ENCODE results near the gene CDCA4.

The CDCA4 gene

GRCh38 chr14:105015242-105015641 lies 5.6 kb downstream of the CDCA4 start:
- H3K27me3 Mint-ChIP-seq: no peaks in the 10 kb centered on the region
- no peaks in the 10 kb centered on the region for H3K9me3 Mint-ChIP-seq
- H3K27ac Mint-ChIP-seq: peak overlapping the region in 1 of 2 donors; percentile 51
- no peak for ATAC-seq
- H3K4me1 Mint-ChIP-seq: peaks cover 74% of the 10 kb centered on the region
- no peak overlapping the region for H3K4me3 Mint-ChIP-seq
- DNase-seq: no peak

DNA sequence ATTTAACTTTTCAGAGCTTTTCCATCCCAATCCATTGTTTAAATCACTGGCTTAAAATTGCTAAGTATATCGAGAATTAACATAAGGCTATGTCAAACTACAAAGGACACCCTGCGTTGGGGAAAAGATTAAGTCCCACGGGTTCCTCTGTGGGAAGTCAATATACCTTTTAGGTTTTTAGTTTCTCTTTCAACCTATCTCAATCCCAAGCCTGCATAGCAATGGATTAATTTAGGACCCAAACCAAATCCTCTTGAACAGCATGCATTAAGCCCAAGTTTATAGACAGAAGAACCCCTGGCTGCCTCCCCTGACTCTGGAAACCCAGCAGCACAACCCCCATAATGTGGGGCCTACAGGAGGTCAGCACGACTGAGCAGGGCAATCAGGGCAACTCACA lies 6.3 kb downstream of the CDCA4 start:
- DNase-seq (no peak), ATAC-seq (no peak)
- peak overlapping the region in 1 of 2 donors; percentile 46 for H3K27ac Mint-ChIP-seq
- no peak overlapping the region for H3K4me3 Mint-ChIP-seq
- H3K4me1 Mint-ChIP-seq: peaks cover 68% of the 10 kb centered on the region
- no peaks in the 10 kb centered on the region for H3K27me3 Mint-ChIP-seq
- H3K9me3 Mint-ChIP-seq: no peaks in the 10 kb centered on the region

- H3K27ac Mint-ChIP-seq: peak overlapping the region in 1 of 2 donors; percentile 71
- H3K4me3 Mint-ChIP-seq: no peak overlapping the region
- H3K4me1 Mint-ChIP-seq: peaks cover 62% of the 10 kb centered on the region
- H3K9me3 Mint-ChIP-seq: no peaks in the 10 kb centered on the region
- no peaks in the 10 kb centered on the region for H3K27me3 Mint-ChIP-seq
- ATAC-seq (no peak), DNase-seq (no peak)
These were observed 6.9 kb downstream of the CDCA4 start for GRCh38 chr14:105014032-105014431.

- Mint-ChIP-seq H3K4me3 (no peak overlapping the region), H3K27ac (no peak overlapping the region), H3K27me3 (no peaks in the 10 kb centered on the region), H3K4me1 (peaks cover 55% of the 10 kb centered on the region), H3K9me3 (no peaks in the 10 kb centered on the region)
- ATAC-seq: no peak
- DNase-seq: no peak
These were observed 7.6 kb downstream of the CDCA4 start for GRCh38 chr14:105013150-105013785.

DNA sequence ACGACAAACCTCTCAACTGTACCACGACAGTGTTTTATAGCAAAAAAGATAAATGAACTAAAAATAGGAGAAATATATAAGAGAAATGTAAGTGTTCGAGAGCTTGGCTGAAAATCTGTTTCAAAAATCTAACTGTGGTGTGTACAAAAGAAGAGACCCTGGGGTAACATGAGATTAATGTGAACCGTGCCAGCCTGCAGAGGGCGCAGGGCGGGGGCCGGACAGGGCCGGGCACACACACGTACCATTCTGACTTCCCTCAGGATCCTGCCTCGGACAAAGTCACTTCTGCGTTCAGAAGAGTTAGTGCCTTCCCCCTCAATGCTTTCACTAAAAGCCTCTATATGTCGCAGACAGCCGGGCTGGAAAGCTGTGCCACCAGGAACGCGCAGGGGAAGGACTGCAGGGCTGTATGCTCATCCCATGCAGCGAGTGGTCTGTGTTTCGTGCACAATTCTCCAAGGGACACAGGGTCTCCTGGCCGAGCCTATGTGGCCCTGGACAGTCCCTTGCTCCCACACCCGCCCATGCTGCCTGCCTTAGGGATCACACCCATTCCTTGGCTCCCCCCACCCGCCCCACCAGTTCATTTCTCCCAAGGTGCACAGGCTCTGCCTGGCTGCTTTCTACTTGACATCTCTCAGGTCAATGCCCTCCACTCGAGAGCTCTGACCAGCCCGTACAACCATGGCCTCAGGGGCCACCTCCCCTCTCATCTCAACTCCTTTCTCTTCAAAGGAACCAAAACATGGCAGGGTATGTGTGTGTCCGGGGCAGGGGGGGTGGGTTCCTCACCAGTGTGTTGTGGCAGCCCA lies 8.5 kb downstream of the CDCA4 start:
- ATAC-seq: no peak
- H3K27me3 Mint-ChIP-seq: no peaks in the 10 kb centered on the region
- no peak overlapping the region for H3K4me3 Mint-ChIP-seq
- H3K27ac Mint-ChIP-seq: no peak overlapping the region
- H3K9me3 Mint-ChIP-seq: no peaks in the 10 kb centered on the region
- peaks cover 46% of the 10 kb centered on the region for H3K4me1 Mint-ChIP-seq
- DNase-seq: no peak

DNA sequence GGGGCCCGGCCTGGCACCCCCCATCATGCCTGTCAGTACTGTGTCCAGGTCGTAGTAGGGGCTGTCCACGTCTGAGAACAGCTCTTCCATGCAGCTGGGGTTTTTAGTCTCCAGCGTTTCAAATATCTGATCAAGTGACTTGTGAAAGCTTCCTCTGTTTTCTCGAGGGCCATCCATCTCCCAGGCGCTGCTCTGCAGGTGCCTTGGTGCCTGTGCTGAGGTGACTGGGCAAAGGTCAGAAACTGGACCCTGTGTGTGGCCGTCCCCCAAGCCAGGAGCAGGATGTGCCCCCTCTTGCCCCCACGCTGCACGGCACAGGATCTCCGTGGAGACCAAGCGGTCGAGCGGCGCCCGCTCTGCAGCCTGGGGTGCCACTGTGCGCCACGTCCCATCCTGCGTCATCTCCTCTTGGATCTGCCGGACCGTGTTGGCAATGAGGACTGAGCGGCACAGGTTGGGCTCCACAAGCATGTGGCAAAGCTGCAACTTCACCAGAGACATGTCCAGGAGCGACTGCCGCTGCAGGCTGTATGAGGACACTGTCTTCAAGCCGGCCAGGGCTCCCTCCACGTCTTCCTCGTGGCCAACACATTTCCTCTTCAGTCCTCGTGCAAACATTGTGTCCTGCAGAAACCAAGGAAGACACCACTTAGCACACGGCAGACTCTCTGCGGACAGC lies 9.4 kb downstream of the CDCA4 start:
- H3K9me3 Mint-ChIP-seq: no peaks in the 10 kb centered on the region
- H3K4me1 Mint-ChIP-seq: peaks cover 36% of the 10 kb centered on the region
- no peaks in the 10 kb centered on the region for H3K27me3 Mint-ChIP-seq
- H3K27ac Mint-ChIP-seq: peak overlapping the region in 1 of 2 donors; percentile 48
- ATAC-seq (no peak), DNase-seq (no peak)
- H3K4me3 Mint-ChIP-seq: no peak overlapping the region

- Mint-ChIP-seq H3K4me3 (no peak overlapping the region), H3K4me1 (peaks cover 31% of the 10 kb centered on the region), H3K9me3 (no peaks in the 10 kb centered on the region), H3K27ac (no peak overlapping the region), H3K27me3 (no peaks in the 10 kb centered on the region)
- no peak for DNase-seq
- ATAC-seq: no peak
These were observed 10.0 kb downstream of the CDCA4 start for GRCh38 chr14:105010891-105011291.

DNA sequence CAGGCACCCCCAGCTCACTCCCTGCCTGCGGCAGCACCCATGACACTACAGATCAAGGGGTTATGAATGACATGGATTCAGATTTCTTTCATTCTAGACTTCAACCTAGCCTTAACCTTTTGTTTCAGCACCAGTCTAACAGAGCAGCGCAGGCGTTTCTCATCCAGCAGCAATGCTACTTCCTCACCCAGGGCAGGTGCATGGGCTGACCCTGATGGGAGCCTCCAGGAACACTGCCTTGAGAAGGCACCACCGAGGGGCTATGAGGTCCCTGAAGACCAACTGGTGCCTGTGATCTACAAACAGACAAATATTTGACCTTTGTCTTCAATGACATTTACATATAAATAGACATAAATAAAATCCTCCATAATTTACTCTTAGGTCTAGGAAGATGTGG lies 10.8 kb downstream of the CDCA4 start:
- Mint-ChIP-seq H3K4me3 (no peak overlapping the region), H3K27ac (no peak overlapping the region), H3K4me1 (peaks cover 27% of the 10 kb centered on the region), H3K9me3 (no peaks in the 10 kb centered on the region), H3K27me3 (no peaks in the 10 kb centered on the region)
- DNase-seq (no peak), ATAC-seq (no peak)

DNA sequence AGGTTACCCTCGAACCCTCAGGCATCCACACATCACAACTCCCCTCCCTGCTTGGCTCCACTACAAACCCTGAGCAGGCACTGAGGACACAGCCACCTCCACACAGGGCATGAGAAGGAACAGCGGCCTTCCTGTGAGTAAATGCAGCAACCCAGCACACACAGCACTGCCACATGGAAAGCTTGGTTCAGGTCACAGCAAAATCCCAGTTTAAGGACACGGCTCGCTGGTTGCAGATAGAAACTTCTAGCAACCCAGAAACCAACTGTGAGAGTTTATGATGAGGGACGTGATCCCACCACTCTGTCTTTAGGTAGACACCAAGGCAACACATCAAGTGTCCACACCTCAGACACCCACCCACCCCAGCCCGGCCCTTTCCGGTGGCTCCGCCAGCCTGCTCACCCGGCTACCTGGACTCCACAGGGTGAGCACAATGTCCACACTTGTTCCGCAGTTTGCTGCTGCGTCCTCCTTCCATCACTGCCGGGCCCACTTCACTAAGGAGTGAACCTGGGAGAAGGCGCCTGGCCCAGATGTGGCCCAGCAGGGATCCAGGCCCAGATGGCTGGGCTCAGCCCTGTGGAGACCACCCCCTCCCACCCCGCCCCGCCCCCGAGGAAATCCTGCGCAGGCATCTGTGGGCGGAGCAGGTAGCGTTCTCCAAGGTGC lies 13.2 kb downstream of the CDCA4 start:
- H3K27me3 Mint-ChIP-seq: no peaks in the 10 kb centered on the region
- DNase-seq (no peak), ATAC-seq (no peak)
- peaks cover 4% of the 10 kb centered on the region for H3K4me1 Mint-ChIP-seq
- no peak overlapping the region for H3K4me3 Mint-ChIP-seq
- H3K9me3 Mint-ChIP-seq: no peaks in the 10 kb centered on the region
- H3K27ac Mint-ChIP-seq: no peak overlapping the region

GRCh38 chr14:105006831-105007592 lies 13.9 kb downstream of the CDCA4 start:
- H3K27me3 Mint-ChIP-seq: no peaks in the 10 kb centered on the region
- no peak for DNase-seq
- peak; percentile 24 for ATAC-seq
- H3K9me3 Mint-ChIP-seq: no peaks in the 10 kb centered on the region
- H3K27ac Mint-ChIP-seq: no peak overlapping the region
- no peak overlapping the region for H3K4me3 Mint-ChIP-seq
- peaks cover 4% of the 10 kb centered on the region for H3K4me1 Mint-ChIP-seq

DNA sequence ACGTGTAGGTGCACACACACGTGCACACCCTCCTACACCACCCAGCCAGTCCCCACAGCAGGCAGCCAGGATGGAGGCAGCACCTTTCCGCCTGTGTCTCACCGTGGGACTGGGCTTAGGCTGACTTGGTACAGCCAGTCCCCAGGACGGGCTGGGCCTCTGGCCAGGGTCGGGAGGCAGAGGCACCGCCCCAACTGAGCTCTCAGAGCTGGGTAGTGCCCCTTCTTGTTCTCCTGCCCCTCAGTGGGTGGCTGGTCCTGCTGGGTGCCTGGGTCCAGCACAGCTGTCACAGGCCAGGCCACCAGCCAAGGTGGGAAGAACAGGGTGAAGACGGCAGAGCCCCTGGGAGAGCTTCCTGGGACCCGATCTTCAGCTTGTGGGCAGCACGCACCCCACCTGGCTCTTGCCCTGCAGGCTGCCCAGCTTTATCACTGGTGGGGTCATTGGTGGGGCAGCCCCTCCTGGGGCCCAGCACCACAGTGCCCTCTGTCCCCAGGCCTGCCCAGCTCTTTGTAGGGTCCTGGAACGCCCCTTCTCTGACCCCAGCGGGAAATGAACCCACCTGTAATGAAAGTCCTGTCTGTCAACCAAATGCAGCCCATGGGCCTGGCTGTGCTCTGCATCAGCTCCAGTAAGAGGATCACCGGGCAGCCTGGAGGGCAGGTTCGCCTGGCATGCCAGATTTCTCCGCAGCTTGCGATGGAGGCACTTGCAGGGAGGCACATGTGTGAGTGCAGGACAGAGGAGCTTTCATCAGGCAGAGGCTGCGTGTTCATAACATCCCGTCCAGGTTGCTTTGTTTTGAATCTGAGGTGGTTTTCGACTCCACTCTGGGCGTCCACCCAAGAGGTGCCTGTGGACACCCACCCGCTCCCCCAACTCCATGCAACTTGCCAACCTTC lies 14.7 kb downstream of the CDCA4 start:
- DNase-seq: no peak
- peak; percentile 58 for ATAC-seq
- Mint-ChIP-seq H3K27me3 (no peaks in the 10 kb centered on the region), H3K9me3 (no peaks in the 10 kb centered on the region), H3K4me3 (no peak overlapping the region), H3K27ac (peak overlapping the region in 1 of 2 donors; percentile 63), H3K4me1 (peaks cover 4% of the 10 kb centered on the region)

GRCh38 chr14:105005329-105005928 lies 15.5 kb downstream of the CDCA4 start:
- Mint-ChIP-seq H3K27me3 (no peaks in the 10 kb centered on the region), H3K9me3 (no peaks in the 10 kb centered on the region), H3K27ac (peak overlapping the region in 1 of 2 donors; percentile 63), H3K4me1 (peaks cover 4% of the 10 kb centered on the region), H3K4me3 (no peak overlapping the region)
- DNase-seq (no peak), ATAC-seq (peak; percentile 51)

- no peaks in the 10 kb centered on the region for H3K9me3 Mint-ChIP-seq
- H3K27ac Mint-ChIP-seq: no peak overlapping the region
- H3K4me3 Mint-ChIP-seq: no peak overlapping the region
- H3K27me3 Mint-ChIP-seq: no peaks in the 10 kb centered on the region
- H3K4me1 Mint-ChIP-seq: no peaks in the 10 kb centered on the region
- ATAC-seq: no peak
- DNase-seq: no peak
These were observed 21.5 kb downstream of the CDCA4 start for GRCh38 chr14:104999361-104999760.

GRCh38 chr14:104998801-104999200 lies 22.1 kb downstream of the CDCA4 start:
- ATAC-seq: no peak
- no peak overlapping the region for H3K27ac Mint-ChIP-seq
- H3K4me1 Mint-ChIP-seq: no peaks in the 10 kb centered on the region
- no peaks in the 10 kb centered on the region for H3K9me3 Mint-ChIP-seq
- H3K27me3 Mint-ChIP-seq: no peaks in the 10 kb centered on the region
- DNase-seq: no peak
- no peak overlapping the region for H3K4me3 Mint-ChIP-seq
